Activated CD8-positive, alpha-beta memory T cell treated with anti-CD3 and anti-CD28 coated beads, Interleukin-2, amount 50 U/mL, for 1 hour (primary cell): ENCODE results near the gene PCDH15.

Experiments used
- DNase-seq: peaks from one replicate; pipeline ENCODE4 v3.0.0-alpha.2; 2020; ENCODE audit errors: extremely low read depth

Gene PCDH15

GRCh38 chr10:53846809-53847208 is 954.2 kb downstream of the PCDH15 start:
- DNase-seq: no peak

DNA sequence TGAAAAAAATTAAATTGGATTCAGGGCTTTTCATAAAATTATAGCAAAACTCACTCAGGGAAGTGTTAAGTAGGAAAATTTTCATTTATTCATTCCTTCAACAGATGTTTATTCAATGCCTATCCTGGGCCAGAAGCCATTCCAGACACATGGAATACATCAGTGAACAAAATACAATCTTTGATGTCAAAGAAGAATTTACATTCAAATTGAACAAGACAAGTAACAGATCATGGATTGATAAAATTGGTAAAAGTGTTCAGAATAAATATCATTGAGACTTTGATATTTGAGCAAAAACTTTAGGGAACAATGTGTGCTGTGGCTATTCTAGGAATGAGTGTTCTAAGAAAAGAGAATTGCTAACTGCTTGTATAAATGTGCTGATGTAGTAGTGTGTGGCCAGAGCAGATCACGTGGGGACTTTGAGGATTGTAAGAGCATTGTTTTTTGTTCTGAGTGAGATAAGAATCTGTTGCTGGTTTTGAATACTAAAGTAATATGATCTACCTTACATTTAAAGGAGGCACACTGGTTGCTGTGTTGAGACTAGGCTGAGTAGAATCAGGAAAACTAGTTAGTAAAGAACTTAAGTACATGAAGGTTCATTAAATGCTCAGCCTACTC is 957.2 kb downstream of the PCDH15 start:
- DNase-seq: no peak

DNA sequence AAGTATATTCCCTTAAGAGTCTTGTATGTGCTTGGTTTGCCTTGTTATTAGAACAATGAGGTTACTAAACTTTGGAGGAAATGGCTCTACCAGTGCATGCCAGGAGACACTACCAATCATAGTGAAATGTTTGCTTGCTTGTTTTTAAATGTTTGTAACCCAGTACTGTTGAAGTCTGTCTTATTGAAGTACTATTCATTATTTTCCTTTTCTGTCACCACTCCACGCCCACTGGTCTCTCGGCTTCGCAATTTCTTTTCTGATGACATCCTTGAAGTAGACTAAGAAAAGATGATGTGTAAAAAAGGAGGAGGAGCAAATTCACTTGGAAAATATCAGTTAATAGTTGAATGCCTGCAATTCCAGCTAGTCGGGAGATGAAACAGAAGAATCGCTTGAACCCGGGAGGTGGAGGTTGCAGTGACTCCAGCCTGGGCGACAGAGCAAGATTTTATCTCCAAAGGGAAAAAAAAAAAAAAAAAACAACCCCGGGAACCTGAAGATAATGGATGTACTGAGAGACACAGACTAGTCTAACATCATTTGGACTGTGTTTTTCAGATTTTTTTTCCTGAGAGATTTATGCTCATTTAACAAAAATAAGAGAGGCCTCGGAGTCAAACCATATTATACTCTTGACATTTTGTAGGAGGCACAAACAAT is 959.4 kb downstream of the PCDH15 start:
- no peak for DNase-seq

DNA sequence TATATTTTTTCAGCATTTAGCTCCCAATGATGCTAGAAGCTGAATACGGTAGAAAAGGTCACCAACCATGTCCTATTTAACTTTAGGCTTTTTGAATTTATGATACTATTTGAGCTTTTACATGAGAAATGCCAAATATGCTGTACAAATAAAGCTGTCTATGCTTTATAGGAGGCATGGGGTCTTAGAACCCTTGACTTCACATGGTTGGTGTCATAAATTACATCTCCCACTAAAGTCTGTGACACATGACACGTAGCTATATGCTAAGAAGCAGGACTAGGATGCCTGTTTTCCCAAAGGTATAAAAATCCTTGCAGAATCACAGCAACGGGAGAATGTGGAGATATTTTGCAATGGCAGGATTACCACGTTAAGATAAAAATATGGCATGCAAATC is 960.4 kb downstream of the PCDH15 start:
- DNase-seq: no peak

GRCh38 chr10:53839440-53840039 is 961.5 kb downstream of the PCDH15 start:
- DNase-seq: no peak

- no peak for DNase-seq
These were observed 964.4 kb downstream of the PCDH15 start for GRCh38 chr10:53836638-53837037.

DNA sequence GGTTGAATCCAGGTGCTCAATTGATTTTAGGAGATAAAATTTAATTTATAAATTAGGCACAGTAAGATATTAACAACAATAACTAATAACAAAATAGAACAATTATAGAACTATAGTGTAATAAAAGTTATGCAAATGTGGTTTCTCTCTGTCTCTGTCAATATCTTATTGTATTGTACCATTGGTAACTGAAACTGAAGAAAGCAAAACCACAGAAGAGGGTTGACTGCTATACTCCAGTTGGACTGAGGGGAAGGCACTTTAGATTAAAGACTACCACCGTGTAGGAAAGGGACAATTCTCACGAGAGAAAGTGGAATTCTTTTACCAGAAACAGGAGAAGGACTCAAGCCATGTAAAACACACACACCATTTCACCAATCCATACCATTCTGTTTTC is 967.1 kb downstream of the PCDH15 start:
- DNase-seq: no peak

GRCh38 chr10:53827261-53827660 is 973.8 kb downstream of the PCDH15 start:
- no peak for DNase-seq

DNA sequence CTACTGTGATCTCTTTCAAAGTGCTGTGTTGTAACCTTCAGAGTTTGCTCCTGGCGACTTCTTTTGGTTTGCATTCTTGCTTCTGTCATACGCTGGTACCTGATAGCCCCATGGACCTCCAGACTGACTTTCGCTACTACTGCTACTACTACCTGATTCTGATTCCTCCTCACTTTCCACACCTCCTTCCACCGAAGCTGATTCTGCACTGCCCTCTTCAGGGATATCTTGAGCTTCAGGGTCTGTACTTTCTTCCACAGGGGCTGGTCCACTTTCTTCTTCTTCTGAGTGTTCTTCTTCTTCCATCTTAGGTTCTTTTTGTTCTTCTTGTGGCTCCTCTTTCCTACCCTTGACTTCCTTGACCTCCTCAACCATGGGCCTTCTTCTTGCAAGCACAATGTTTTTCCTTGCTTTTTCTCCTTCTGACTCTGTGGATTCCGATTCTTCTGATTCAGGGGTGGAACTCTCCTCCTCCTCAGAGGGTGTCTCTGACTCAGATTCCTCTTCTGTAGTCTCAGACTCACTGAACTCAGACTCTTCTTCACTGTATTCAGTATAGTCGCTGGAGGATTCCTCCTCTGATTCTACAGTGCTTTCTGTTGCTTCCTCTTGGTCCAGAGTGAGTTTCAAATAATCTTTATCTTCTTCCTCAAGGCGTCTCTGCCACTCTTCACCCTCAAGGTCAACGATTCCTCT is 992.2 kb downstream of the PCDH15 start:
- no peak for DNase-seq

- DNase-seq: no peak
These were observed 1014.7 kb downstream of the PCDH15 start for GRCh38 chr10:53786236-53786900.

- no peak for DNase-seq
These were observed 1029.3 kb downstream of the PCDH15 start for GRCh38 chr10:53771701-53772100.

DNA sequence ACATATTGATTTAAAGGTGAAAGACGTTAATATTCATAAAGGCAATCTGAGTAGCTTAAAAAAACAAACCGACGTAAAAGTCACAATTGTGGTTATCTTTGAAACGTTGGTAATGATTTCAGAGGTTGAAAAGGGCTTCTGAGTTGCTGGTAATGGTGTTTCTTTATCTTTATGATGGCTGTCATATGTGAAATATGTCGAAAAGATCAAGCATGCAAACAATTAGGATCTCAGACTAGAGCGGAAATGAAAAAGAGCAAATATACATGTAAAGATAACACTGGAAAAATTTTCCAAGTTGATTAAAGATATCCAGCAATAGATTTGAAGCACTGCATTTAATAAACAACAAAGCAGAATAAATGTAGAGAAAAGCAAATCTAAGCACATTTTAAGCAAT is 1030.1 kb downstream of the PCDH15 start:
- DNase-seq: no peak

DNA sequence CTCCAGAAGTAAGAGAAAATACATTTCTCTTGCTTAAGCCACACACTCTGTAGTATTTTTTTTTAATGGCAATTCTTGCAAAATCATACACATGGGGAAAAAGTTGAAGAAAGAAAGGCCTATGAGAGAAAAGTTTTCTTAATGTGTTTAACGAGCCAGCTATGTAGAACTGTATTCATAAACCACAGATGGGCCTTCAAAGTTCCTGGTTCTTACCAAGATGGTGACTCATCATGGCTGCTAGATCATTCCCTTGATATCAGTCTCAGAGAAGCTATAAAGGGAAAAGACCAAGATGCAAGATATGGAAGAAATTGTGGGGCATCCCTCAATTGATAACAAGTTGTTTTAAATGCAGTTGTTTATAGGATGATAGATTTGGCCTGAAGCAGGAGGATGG is 1035.7 kb downstream of the PCDH15 start:
- no peak for DNase-seq

- DNase-seq: no peak
These were observed 1046.3 kb downstream of the PCDH15 start for GRCh38 chr10:53754596-53755250.
